ENCODE data around the gene GNLY.
A peak's percentile ranks its signal among the peaks of the same experiment; 100 is the strongest.

Gene GNLY

GRCh38 chr2:85725451-85725850 is 31.3 kb downstream of the GNLY start:
- no peak for TF ChIP-seq POLR2AphosphoS5 (IDR thresholded peaks at IDR 0.05; ENCODE audit: low read depth, low read length)
- no peak for TF ChIP-seq TAF1 (IDR thresholded peaks at IDR 0.05; ENCODE audit: borderline replicate concordance, insufficient read depth, low read length)

- TF ChIP-seq TAF1 (IDR thresholded peaks at IDR 0.05; ENCODE audit: borderline replicate concordance, insufficient read depth, low read length) (no peak), REST (IDR thresholded peaks at IDR 0.05; ENCODE audit: insufficient read depth in 1 of 2, low read depth in 2 of 2, low read length in 2 of 2) (no peak), POLR2AphosphoS5 (IDR thresholded peaks at IDR 0.05; ENCODE audit: low read depth, low read length) (no peak), FOXP2 (optimal IDR thresholded peaks at IDR 0.05; ENCODE audit: borderline replicate concordance, extremely low read depth, extremely low read length, insufficient read depth) (no peak), SIN3A (IDR thresholded peaks at IDR 0.05; ENCODE audit: borderline replicate concordance, insufficient read depth, low read length) (no peak)
Measured at GRCh38 chr2:85727798-85728197, 33.6 kb downstream of the GNLY start.

DNA sequence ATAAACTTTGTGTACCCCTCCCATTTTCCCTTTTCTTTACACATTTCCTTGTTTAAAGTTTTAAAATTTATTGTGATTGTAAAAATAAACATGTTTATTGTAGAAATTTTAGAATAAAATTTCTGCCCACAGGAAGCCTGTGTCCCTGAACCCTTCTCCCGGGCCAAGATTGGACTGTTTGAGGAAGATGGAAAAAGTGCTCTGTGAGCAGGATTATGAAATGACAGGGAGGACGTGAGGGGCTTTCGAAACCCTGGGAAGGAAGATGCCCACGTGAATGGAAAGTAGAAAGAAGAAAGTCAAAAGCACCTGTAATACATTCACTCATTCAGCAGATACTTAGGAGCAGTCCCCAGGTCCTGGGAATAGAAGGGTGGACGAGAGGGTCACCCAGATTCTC is 34.2 kb downstream of the GNLY start:
- TF ChIP-seq SIN3A (IDR thresholded peaks at IDR 0.05; ENCODE audit: borderline replicate concordance, insufficient read depth, low read length) (no peak), REST (IDR thresholded peaks at IDR 0.05; ENCODE audit: insufficient read depth in 1 of 2, low read depth in 2 of 2, low read length in 2 of 2) (no peak), POLR2AphosphoS5 (IDR thresholded peaks at IDR 0.05; ENCODE audit: low read depth, low read length) (no peak)

DNA sequence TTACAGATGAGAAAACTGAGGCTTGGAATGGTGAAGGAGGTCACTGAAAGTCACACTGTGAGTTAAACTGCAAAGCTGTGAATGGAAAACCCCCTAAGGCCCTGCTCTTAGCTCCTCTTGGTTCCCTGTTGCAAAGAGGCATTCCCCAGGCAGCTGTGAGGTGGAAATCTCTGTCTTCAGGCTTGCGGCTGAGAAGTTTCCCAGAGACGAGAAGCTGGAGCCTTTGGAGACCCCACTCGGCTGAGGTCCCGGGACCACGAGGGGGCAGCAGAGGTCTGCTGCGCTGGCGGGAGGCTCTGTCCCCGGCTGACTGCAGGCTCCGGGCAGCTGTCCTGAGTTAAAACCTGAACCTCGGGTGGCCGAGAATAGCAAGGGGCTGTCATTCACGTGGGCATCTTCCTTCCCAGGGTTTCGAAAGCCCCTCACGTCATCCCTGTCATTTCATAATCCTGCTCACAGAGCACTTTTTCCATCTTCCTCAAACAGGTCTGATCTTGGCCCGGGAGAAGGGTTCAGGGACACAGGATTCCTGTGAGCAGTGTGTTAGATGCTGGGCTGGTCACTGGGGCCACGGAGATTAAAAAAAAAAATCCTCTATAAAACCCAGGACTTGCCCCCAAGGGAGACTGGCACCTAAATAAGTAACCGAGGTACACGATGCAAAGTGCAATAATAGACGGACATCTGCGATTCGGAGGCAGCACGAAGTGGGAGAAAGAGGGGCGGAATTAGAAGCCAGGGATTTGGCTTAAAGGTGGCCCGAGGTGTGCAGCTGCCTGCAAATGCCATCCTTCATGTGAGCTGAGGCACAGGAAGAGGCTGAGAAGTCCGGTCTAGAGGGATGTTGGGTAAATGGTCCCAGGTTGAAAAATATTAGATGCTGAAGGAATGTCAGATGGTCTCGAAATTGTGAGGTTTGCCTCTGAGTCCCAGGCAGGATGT is 35.0 kb downstream of the GNLY start:
- TF ChIP-seq FOXP2 (optimal IDR thresholded peaks at IDR 0.05; ENCODE audit: borderline replicate concordance, extremely low read depth, extremely low read length, insufficient read depth) (peak; percentile 55), SIN3A (IDR thresholded peaks at IDR 0.05; ENCODE audit: borderline replicate concordance, insufficient read depth, low read length) (no peak), REST (IDR thresholded peaks at IDR 0.05; ENCODE audit: insufficient read depth in 1 of 2, low read depth in 2 of 2, low read length in 2 of 2) (peak; percentile 50 to 68; a peak in 3 of 4 replicates), POLR2AphosphoS5 (IDR thresholded peaks at IDR 0.05; ENCODE audit: low read depth, low read length) (no peak), TAF1 (IDR thresholded peaks at IDR 0.05; ENCODE audit: borderline replicate concordance, insufficient read depth, low read length) (no peak)

- TF ChIP-seq SIN3A (IDR thresholded peaks at IDR 0.05; ENCODE audit: borderline replicate concordance, insufficient read depth, low read length) (no peak), FOXP2 (optimal IDR thresholded peaks at IDR 0.05; ENCODE audit: borderline replicate concordance, extremely low read depth, extremely low read length, insufficient read depth) (no peak), POLR2AphosphoS5 (IDR thresholded peaks at IDR 0.05; ENCODE audit: low read depth, low read length) (no peak)
Measured at GRCh38 chr2:85729825-85730510, 35.8 kb downstream of the GNLY start.

DNA sequence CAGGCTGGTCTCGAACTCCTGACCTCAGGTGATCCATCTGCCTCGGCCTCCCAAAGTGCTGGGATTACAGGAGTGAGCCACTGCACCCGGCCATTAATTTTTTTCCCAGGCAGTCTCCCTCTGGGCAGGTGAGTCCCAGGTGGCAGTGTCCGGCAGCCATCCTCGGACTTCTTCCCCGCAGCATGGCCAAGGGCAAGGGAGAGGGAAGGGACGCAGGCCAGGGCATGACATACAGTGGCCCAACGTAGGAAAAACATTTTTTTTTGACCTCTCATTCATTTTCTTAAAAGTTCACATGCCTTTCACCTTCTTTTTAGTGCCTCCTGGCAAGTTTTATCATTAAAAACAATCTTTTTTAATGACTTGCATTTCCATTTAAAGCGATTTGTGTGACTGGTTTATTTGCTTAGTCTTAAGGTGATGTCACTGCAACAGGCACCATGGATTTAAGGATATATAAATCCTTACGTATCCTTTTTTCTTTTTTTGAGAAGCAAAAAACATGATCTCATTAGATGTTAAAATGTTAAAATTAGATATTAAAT is 36.6 kb downstream of the GNLY start:
- TF ChIP-seq SIN3A (IDR thresholded peaks at IDR 0.05; ENCODE audit: borderline replicate concordance, insufficient read depth, low read length) (no peak), TAF1 (IDR thresholded peaks at IDR 0.05; ENCODE audit: borderline replicate concordance, insufficient read depth, low read length) (no peak)
